Breast epithelium (tissue), 4 donors: ENCODE measurements around the gene RNF19B. TPM values are rescaled to one million over a fixed set of nuclear protein-coding genes. Genes with fewer than 3 reads are reported as not detected.
A peak's percentile ranks its signal among the peaks of the same experiment; 100 is the strongest.

ENCODE experiments used
- DNase-seq, 2 donors: peaks; one replicate each; pipeline ENCODE4 v3.0.0-alpha.2; 2019; ENCODE audit warnings: low spot score in 2 of 2
- H3K27ac ChIP-seq, 2 donors: fragments of 200-600 bp; sonication (generic) in 1 of 2; one replicate each; pipeline ENCODE4 v1.5.1; 2016 to 2019; ENCODE audit warnings: mild to moderate bottlenecking in 1 of 2
- H3K27me3 ChIP-seq, 2 donors: fragments of 200-600 bp; sonication (generic) in 1 of 2; one replicate each; pipeline versions ENCODE4 v1.5.1 to v1.6.0; 2017 to 2019; ENCODE audit warnings: control low read depth in 1 of 2, mild to moderate bottlenecking in 1 of 2
- H3K36me3 ChIP-seq: fragments of 200-600 bp; one replicate; pipeline ENCODE4 v1.5.1; 2019
- H3K4me1 ChIP-seq, 2 donors: fragments of 200-600 bp; sonication (generic); one replicate each; pipeline ENCODE4 v1.5.1; 2016 to 2019; ENCODE audit warnings: control low read depth in 1 of 2
- H3K4me3 ChIP-seq, 3 donors: fragments of 200-600 bp; sonication (generic); 1 replicate in 2 of 3; 2 replicates in 1 of 3; pipeline ENCODE4 v1.5.1; 2016 to 2019; ENCODE audit warnings: mild to moderate bottlenecking in 3 of 3, moderate library complexity in 2 of 3
- H3K9me3 ChIP-seq, 2 donors: fragments of 200-600 bp; sonication (generic) in 1 of 2; one replicate each; pipeline ENCODE4 v1.5.1; 2016 to 2019; ENCODE audit warnings: control low read depth in 1 of 2
- POLR2A ChIP-seq: fragments of 450-650 bp; IDR thresholded peaks from one replicate; pipeline ENCODE4 v1.6.1; 2016; ENCODE audit warnings: antibody characterized with exemption, mild to moderate bottlenecking, moderate library complexity
- POLR2AphosphoS5 ChIP-seq, 3 donors: sonication (generic); formaldehyde crosslinking; IDR thresholded peaks; one replicate each; pipeline ENCODE4 v1.6.1; 2017; ENCODE audit warnings: antibody characterized with exemption in 3 of 3
- intact Hi-C: fragments of 100-400 bp; cut with DNase I; formaldehyde crosslinking; loops from one replicate; pipeline ENCODE4 v1.15.1; 2023; ENCODE audit warnings: low total_unique reads
- total RNA-seq, 3 donors: library from RNA; depleted of rRNA; stranded (reverse); fragments of >200 nt; gene quantifications; one replicate each; pipeline ENCODE4 v1.1.0, GENCODE V29; 2016
- TF ChIP-seq, protein P1 (sequence below), 3 donors: fragments of 450-650 bp; IDR thresholded peaks; one replicate each; pipeline ENCODE4 v1.5.1; 2016 to 2017; ENCODE audit warnings: antibody characterized with exemption in 3 of 3, mild to moderate bottlenecking in 3 of 3, moderate library complexity in 3 of 3

RNF19B gene
- total RNA-seq, 3 donors from 2014 or later: 15.7 to 22.5 (median 16.7) TPM

DNA sequence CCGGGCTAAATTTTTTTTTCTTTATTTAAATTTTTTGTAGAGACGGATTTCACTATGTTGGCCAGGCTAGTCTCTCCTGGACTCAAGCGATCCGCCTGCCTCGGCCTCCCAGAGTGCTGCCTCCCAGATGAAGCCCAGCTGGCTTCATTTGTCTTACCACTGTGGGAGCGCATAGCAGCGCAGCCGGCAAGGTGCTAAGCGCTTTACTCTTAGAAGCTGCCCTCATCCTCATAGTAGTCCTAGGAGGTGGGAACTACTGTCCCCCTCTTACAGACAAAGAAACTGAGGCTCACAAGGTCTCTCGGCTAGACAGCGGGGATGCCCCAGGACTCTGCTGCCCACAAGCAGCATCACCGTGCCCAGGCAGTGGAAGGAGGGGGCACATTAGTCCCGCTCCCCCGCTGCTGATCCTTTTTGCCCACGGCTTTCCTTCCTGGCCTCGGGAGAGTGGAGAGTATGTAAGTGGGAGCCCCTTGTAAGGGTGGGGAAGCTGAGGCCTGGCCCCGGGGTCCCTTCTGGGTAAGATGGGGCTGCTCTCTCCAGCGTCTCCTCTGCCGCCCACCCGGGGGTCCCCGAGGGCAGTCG is 64.1 kb downstream of the RNF19B start:
- Histone ChIP-seq H3K27me3 (no peaks in the 10 kb centered on the region), H3K9me3 (no peaks in the 10 kb centered on the region), H3K4me1 (peaks cover 3 to 4% of the 10 kb centered on the region in 2 donors), H3K36me3 (no peaks in the 10 kb centered on the region), H3K27ac (peak overlapping the region; percentile 54 to 72), H3K4me3 (peak overlapping the region; percentile 52 to 99 (median 78))
- TF ChIP-seq, protein P1, sequence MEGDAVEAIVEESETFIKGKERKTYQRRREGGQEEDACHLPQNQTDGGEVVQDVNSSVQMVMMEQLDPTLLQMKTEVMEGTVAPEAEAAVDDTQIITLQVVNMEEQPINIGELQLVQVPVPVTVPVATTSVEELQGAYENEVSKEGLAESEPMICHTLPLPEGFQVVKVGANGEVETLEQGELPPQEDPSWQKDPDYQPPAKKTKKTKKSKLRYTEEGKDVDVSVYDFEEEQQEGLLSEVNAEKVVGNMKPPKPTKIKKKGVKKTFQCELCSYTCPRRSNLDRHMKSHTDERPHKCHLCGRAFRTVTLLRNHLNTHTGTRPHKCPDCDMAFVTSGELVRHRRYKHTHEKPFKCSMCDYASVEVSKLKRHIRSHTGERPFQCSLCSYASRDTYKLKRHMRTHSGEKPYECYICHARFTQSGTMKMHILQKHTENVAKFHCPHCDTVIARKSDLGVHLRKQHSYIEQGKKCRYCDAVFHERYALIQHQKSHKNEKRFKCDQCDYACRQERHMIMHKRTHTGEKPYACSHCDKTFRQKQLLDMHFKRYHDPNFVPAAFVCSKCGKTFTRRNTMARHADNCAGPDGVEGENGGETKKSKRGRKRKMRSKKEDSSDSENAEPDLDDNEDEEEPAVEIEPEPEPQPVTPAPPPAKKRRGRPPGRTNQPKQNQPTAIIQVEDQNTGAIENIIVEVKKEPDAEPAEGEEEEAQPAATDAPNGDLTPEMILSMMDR (IDR thresholded peaks at IDR 0.05): no peak
- no peak for TF ChIP-seq POLR2AphosphoS5 (IDR thresholded peaks at IDR 0.05)
- TF ChIP-seq POLR2A: no peak
- intact Hi-C loops: no loop called here
- DNase-seq: no peak

DNA sequence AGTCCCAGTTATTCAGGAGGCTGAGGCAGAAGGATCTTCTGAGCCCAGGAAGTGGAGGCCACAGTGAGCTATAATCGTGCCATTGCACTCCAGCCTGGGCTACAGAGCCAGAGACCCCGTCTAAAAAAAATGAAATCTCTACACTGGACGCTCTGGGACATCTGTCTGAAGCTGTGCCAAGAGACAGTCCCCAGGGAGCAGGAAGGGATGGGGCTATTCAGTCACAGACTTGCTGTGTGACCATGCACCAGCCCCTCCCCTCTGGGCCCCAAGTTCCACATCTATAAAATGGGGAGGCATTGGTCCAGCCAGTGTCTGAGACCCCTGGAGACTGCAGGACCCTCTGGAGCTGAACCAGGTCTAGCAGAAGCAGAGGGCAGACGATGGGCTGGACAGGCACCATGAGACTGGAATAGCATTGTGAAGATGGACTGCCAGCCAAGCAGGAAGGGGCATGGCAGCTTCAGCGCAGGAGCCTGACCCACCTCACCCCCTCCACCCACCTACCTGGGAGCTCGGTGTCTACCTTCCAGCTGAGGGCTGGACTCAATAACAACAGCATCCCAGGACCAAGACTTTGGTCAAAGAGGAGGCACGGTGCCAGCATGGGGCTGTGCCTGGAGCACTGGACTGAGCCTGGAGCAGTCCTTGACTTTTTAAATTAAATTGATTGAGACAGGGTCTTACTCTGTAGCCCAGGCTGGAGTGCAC is 64.9 kb downstream of the RNF19B start:
- intact Hi-C loops: no loop called here
- Histone ChIP-seq H3K27me3 (no peaks in the 10 kb centered on the region), H3K27ac (no peak overlapping the region), H3K36me3 (no peaks in the 10 kb centered on the region), H3K9me3 (no peaks in the 10 kb centered on the region), H3K4me1 (peaks cover 3 to 4% of the 10 kb centered on the region in 2 donors), H3K4me3 (no peak overlapping the region)
- no peak for DNase-seq
- TF ChIP-seq POLR2A (no peak), POLR2AphosphoS5 (IDR thresholded peaks at IDR 0.05) (no peak)
- TF ChIP-seq, protein P1 (IDR thresholded peaks at IDR 0.05): no peak

DNA sequence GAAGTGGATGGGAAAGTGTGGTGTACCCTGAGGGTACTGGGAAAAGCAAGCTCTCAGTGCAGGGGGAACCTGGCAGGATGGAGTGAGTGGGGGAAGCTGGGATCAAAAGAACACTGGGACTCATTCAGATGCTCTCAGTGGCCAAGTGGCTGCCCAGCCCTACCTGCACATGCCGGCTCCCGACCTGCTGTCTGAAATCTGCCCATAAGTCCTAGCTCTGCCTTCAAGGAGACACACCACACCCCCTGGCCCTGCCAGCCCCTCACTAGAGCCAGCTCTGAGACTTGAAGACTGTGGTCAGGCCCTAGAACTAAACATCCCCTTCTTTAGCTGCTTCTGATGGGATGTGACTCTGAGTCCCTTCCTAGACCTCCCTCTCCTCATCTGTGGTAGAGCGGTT is 65.7 kb downstream of the RNF19B start:
- intact Hi-C loops: no loop called here
- Histone ChIP-seq H3K9me3 (no peaks in the 10 kb centered on the region), H3K27me3 (no peaks in the 10 kb centered on the region), H3K4me1 (peaks cover 3 to 4% of the 10 kb centered on the region in 2 donors), H3K27ac (no peak overlapping the region), H3K4me3 (no peak overlapping the region), H3K36me3 (no peaks in the 10 kb centered on the region)
- DNase-seq: no peak
- TF ChIP-seq POLR2A (no peak), POLR2AphosphoS5 (IDR thresholded peaks at IDR 0.05) (no peak)
- TF ChIP-seq, protein P1 (IDR thresholded peaks at IDR 0.05): no peak

DNA sequence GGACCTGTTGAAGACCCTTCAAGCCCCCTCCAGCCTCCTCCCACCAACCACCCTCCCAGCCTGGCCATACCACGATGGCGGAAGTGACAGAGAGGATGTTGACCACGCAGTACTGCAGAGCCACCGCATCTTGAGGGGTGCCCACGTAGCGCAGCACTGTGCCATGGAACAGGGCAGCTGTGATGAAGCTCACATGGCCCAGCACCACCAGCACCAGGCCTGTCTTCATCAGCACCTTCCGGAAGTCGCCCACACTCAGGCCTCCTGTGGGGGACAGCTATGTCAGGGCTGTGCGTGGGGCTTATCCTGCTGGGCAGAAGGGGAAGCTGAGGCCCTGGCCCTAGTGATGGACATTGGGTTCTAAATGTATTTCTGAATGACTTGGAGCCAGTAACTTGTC is 66.6 kb downstream of the RNF19B start:
- Histone ChIP-seq H3K9me3 (no peaks in the 10 kb centered on the region), H3K4me3 (no peak overlapping the region), H3K36me3 (no peaks in the 10 kb centered on the region), H3K4me1 (peaks cover 4% of the 10 kb centered on the region in 2 donors), H3K27ac (no peak overlapping the region), H3K27me3 (no peaks in the 10 kb centered on the region)
- TF ChIP-seq, protein P1 (IDR thresholded peaks at IDR 0.05): no peak
- intact Hi-C loops: no loop called here
- DNase-seq: no peak
